AG04450 (cell line): ENCODE data around the gene FRS2. TPM values are rescaled to one million over a fixed set of nuclear protein-coding genes. Genes with fewer than 3 reads are reported as not detected.
A peak's percentile ranks its signal among the peaks of the same experiment; 100 is the strongest.

Source experiments
- CTCF ChIA-PET: fragments of 300-600, 350-600 bp; formaldehyde crosslinking; extraction: SDS; loops from one replicate; lab custom pipeline; 2022; ENCODE audit warnings: antibody characterized with exemption, inconsistent platforms; lab: Charles Lee
- POLR2A ChIA-PET: fragments of 350-600 bp; formaldehyde crosslinking; extraction: SDS; loops from one replicate; lab custom pipeline; 2021; ENCODE audit warnings: antibody characterized with exemption, inconsistent platforms; lab: Yijun Ruan, JAX
- DNase-seq: peaks from one replicate; pipeline ENCODE4 v3.0.0-alpha.2; 2011; ENCODE audit warnings: low read depth, low spot score
- H3K27ac ChIP-seq: one replicate; pipeline ENCODE4 v1.5.1; 2012; ENCODE audit warnings: low read depth, low read length, control low read depth
- H3K27me3 ChIP-seq: one replicate; pipeline ENCODE4 v1.6.0; 2012; ENCODE audit warnings: low read length; ENCODE audit not compliant: control insufficient read depth, insufficient read depth
- H3K4me3 ChIP-seq: 2 replicates; pipeline ENCODE4 v1.5.1; 2011; ENCODE audit warnings: mild to moderate bottlenecking, low read depth, low read length, control low read depth
- H3K9me3 ChIP-seq: 2 replicates; pipeline ENCODE4 v1.5.1; 2012; ENCODE audit warnings: low read length; ENCODE audit not compliant: control insufficient read depth, insufficient read depth
- CTCF ChIP-seq: IDR thresholded peaks from 2 replicates; pipeline ENCODE4 v1.5.1; 2011; ENCODE audit warnings: low read depth, low read length, control low read depth, inconsistent platforms
- polyA plus RNA-seq: library from polyadenylated mRNA; depleted of rRNA; stranded (reverse); fragments of >200 nt; gene quantifications from 2 replicates; pipeline ENCODE4 v1.2.3, GENCODE V29; 2011

Gene FRS2
- polyA plus RNA-seq, 1 experiment = 41.9 TPM

DNA sequence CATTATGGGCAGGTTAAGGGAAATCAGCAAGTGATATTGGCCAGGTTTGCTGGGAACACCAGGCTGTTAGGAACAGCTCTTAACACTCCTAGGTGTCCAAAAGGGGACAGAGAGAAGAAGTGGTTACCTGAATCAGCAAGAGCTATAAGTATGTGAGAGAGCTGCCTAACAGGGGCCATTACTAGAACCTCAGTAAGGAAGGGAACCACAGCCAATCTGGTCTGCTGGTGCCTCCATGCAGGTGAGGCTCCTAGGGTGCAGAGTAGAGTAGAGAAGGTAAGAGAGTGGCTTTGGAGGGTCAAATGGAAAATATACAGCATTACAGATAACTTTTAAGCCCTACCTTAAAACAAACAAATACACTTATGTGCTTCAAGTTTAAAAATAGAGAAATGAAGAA lies 78.5 kb downstream of the FRS2 start:
- Histone ChIP-seq H3K27me3 (no peaks in the 10 kb centered on the region), H3K9me3 (no peaks in the 10 kb centered on the region), H3K27ac (no peak overlapping the region), H3K4me3 (no peak overlapping the region)
- no peak for DNase-seq
- no peak for TF ChIP-seq CTCF
- ChIA-PET CTCF (interaction anchor here (1.1 to 3.3 kb wide), 2 partner anchors 22 to 159 kb away, joined by 3 to 14 read pairs; no protein-coding TSS in a partner anchor), POLR2A (no interaction called here)

GRCh38 chr12:69550569-69551350 lies 80.6 kb downstream of the FRS2 start:
- TF ChIP-seq CTCF = no peak
- ChIA-PET CTCF (interaction anchor here (1.0 to 3.3 kb wide), 2 partner anchors 20 to 89 kb away, joined by 3 to 14 read pairs; no protein-coding TSS in a partner anchor), POLR2A (no interaction called here)
- Histone ChIP-seq H3K27ac (no peak overlapping the region), H3K4me3 (no peak overlapping the region), H3K9me3 (no peaks in the 10 kb centered on the region), H3K27me3 (no peaks in the 10 kb centered on the region)
- DNase-seq = no peak

- Histone ChIP-seq H3K27ac (no peak overlapping the region), H3K27me3 (no peaks in the 10 kb centered on the region), H3K4me3 (no peak overlapping the region), H3K9me3 (peaks cover 2% of the 10 kb centered on the region; the same call in 1 of the 2 replicates)
- CTCF ChIA-PET = interaction anchor here (0.6 to 9.0 kb wide), 3 partner anchors 12 to 138 kb away, joined by 4 to 73 read pairs (median 4); no protein-coding TSS in a partner anchor
- POLR2A ChIA-PET = interaction anchor here (0.9 kb wide), 1 partner anchor 19 kb away, joined by 3 read pairs; no protein-coding TSS in a partner anchor
- no peak for DNase-seq
- TF ChIP-seq CTCF = no peak
Measured at GRCh38 chr12:69553628-69554248, 83.5 kb downstream of the FRS2 start.

DNA sequence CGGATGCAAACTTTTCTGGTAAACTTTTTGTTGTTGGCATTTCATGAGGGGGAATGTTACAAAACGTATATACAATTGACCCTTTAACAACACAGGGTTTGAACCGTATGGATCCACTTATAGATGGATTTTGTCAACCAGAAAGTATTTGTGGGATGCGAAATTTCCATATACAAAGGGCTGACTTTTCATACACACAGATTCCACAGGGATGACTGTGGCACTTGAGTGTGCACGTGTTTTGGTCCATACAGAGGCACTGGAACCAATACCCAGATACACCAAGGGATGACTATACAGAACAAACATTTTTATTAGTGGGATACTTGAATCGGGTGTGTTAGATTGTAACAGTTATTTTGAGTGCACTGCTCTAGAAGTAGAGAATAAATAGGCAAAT lies 85.3 kb downstream of the FRS2 start:
- peak; percentile 94 for DNase-seq
- TF ChIP-seq CTCF = no peak
- POLR2A ChIA-PET = interaction anchor here (0.5 to 2.0 kb wide), 7 partner anchors 14 to 138 kb away, joined by 3 to 13 read pairs (median 5); no protein-coding TSS in a partner anchor
- Histone ChIP-seq H3K4me3 (no peak overlapping the region), H3K27me3 (no peaks in the 10 kb centered on the region), H3K9me3 (peaks cover 2% of the 10 kb centered on the region; the same call in 1 of the 2 replicates), H3K27ac (peak overlapping the region; percentile 89)
- CTCF ChIA-PET = interaction anchor here (0.6 to 9.0 kb wide), 9 partner anchors 13 to 198 kb away, joined by 3 to 73 read pairs (median 4); no protein-coding TSS in a partner anchor
